Neuronal stem cell (in vitro differentiated cells): Measurements from ENCODE around the gene ZBTB24.
A peak's percentile ranks its signal among the peaks of the same experiment; 100 is the strongest.

Source experiments
- DNase-seq: peaks from one replicate; pipeline ENCODE4 v3.0.0-alpha.2; 2013; ENCODE audit warnings: low spot score
- H2AFZ ChIP-seq: one replicate; pipeline ENCODE4 v1.6.1; 2013; ENCODE audit warnings: mild to moderate bottlenecking, low read length, inconsistent platforms
- H2AK5ac ChIP-seq: 2 replicates; pipeline ENCODE4 v1.6.1; 2013; ENCODE audit warnings: low read depth, mild to moderate bottlenecking, inconsistent platforms, low read length, moderate library complexity, mixed read lengths
- H2BK120ac ChIP-seq: 2 replicates; pipeline ENCODE4 v1.6.1; 2013; ENCODE audit warnings: low read depth, mild to moderate bottlenecking, inconsistent platforms, low read length, moderate library complexity, mixed read lengths
- H2BK12ac ChIP-seq: one replicate; pipeline ENCODE4 v1.6.1; 2013; ENCODE audit warnings: low read length, inconsistent platforms
- H2BK15ac ChIP-seq: 2 replicates; pipeline ENCODE4 v1.6.1; 2013; ENCODE audit warnings: mild to moderate bottlenecking, low read length, inconsistent platforms, mixed read lengths
- H2BK5ac ChIP-seq: one replicate; pipeline ENCODE4 v1.6.1; 2013; ENCODE audit warnings: inconsistent platforms, mild to moderate bottlenecking, low read length, moderate library complexity
- H3K14ac ChIP-seq: one replicate; pipeline ENCODE4 v1.6.1; 2013; ENCODE audit warnings: low read length, inconsistent platforms
- H3K18ac ChIP-seq: 2 replicates; pipeline ENCODE4 v1.6.1; 2013; ENCODE audit warnings: low read length, inconsistent platforms
- H3K23ac ChIP-seq: 2 replicates; pipeline ENCODE4 v1.6.1; 2013; ENCODE audit warnings: low read depth, mild to moderate bottlenecking, mixed read lengths, low read length, inconsistent platforms; ENCODE audit not compliant: poor library complexity
- H3K27ac ChIP-seq: replicated peaks from 3 replicates; pipeline ENCODE4 v1.5.1; 2013; ENCODE audit warnings: low read length, inconsistent platforms
- H3K27me3 ChIP-seq, 3 experiments: 2 replicates each; pipeline ENCODE4 v1.6.1; 2013; ENCODE audit warnings: low read length in 3 of 3, mild to moderate bottlenecking in 2 of 3, inconsistent platforms in 1 of 3, low read depth in 1 of 3, mixed read lengths in 1 of 3, moderate library complexity in 1 of 3; ENCODE audit not compliant: control insufficient read depth in 3 of 3, insufficient read depth in 3 of 3
- H3K36me3 ChIP-seq, 2 donors: replicated peaks in 1 of 2; 2 replicates each; pipeline ENCODE4 v1.6.1; 2013; ENCODE audit warnings: low read length in 2 of 2; ENCODE audit not compliant: control insufficient read depth in 2 of 2, insufficient read depth in 2 of 2
- H3K4ac ChIP-seq: 2 replicates; pipeline ENCODE4 v1.6.1; 2013; ENCODE audit warnings: inconsistent platforms, mild to moderate bottlenecking, low read length, moderate library complexity
- H3K4me1 ChIP-seq, 2 donors: 1 replicate in 1 of 2; 2 replicates in 1 of 2; pipeline ENCODE4 v1.6.1; 2013; ENCODE audit warnings: low read length in 2 of 2, low read depth in 1 of 2; ENCODE audit not compliant: control insufficient read depth in 2 of 2, insufficient read depth in 1 of 2
- H3K4me2 ChIP-seq: one replicate; pipeline ENCODE4 v1.6.1; 2013; ENCODE audit warnings: mild to moderate bottlenecking, low read length, inconsistent platforms; ENCODE audit not compliant: insufficient read depth, poor library complexity, severe bottlenecking
- H3K4me3 ChIP-seq, 2 donors: 2 replicates each; pipeline ENCODE4 v1.5.1; 2013; ENCODE audit warnings: low read length in 2 of 2, mild to moderate bottlenecking in 2 of 2, inconsistent platforms in 1 of 2, moderate library complexity in 1 of 2
- H3K79me1 ChIP-seq: one replicate; pipeline ENCODE4 v1.6.1; 2013; ENCODE audit warnings: low read depth, mild to moderate bottlenecking, inconsistent platforms, low read length, moderate library complexity
- H3K9ac ChIP-seq: one replicate; pipeline ENCODE4 v1.6.1; 2013; ENCODE audit warnings: mild to moderate bottlenecking, low read depth, low read length, inconsistent platforms; ENCODE audit not compliant: poor library complexity
- H3K9me3 ChIP-seq, 2 donors: replicated peaks in 1 of 2; 2 replicates each; pipeline versions ENCODE3 to v1.6.1; 2013; ENCODE audit warnings: low read length in 2 of 2, mild to moderate bottlenecking in 2 of 2, inconsistent platforms in 1 of 2, low read depth in 1 of 2, mixed read lengths in 1 of 2, moderate library complexity in 1 of 2; ENCODE audit not compliant: control insufficient read depth in 2 of 2, insufficient read depth in 1 of 2
- H4K8ac ChIP-seq: one replicate; pipeline ENCODE4 v1.6.1; 2013; ENCODE audit warnings: low read depth, mild to moderate bottlenecking, inconsistent platforms, low read length, moderate library complexity
- H4K91ac ChIP-seq: one replicate; pipeline ENCODE4 v1.6.1; 2013; ENCODE audit warnings: low read length, low read depth, mild to moderate bottlenecking, inconsistent platforms; ENCODE audit not compliant: poor library complexity
- WGBS, 2 donors: extraction: QIAGEN DNeasy Blood & Tissue Kit; methylation state at CpG; one replicate each; pipeline ENCODE4 v1.1.7; 2013; ENCODE audit warnings: missing lambda C conversion rate in 2 of 2, mixed read lengths in 1 of 2; ENCODE audit not compliant: insufficient read length in 2 of 2, insufficient replicate concordance in 1 of 2; ENCODE audit errors: extremely low coverage in 2 of 2; 5-methylcytosine and 5-hydroxymethylcytosine counted together

The ZBTB24 gene

DNA sequence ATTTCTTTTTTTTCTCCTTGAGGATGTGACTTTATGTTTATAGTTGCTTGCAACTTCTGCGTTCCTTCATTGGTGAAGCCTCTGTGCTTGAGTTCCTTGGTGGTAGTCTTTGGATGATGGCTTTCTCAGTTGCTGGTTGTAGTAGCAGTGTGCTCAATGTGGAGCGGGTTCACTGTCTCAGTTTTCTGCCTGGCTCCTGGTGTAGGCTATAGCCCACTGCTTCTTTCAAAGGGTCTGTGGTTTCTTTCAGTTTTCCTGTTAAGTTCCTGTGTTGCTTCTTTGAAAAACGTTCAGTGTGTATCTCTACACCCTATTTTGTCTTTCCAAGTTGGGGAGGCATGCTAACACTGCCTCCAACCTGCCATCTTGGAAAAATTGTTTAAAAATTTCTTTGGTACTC lies 33.9 kb upstream of the ZBTB24 start:
- Histone ChIP-seq H3K14ac (no peak overlapping the region), H3K4me2 (no peak overlapping the region), H2BK15ac (no peak overlapping the region), H2BK12ac (no peak overlapping the region), H3K4me1 (peaks cover 1 to 3% of the 10 kb centered on the region in 2 donors), H3K18ac (no peak overlapping the region), H3K4me3 (no peak overlapping the region), H2AFZ (no peak overlapping the region), H4K8ac (no peak overlapping the region), H3K23ac (no peak overlapping the region), H3K27me3 (peaks cover 0 to 8% (median 0%) of the 10 kb centered on the region in 3 experiments), H3K79me1 (no peaks in the 10 kb centered on the region), H3K9ac (no peak overlapping the region), H3K4ac (no peak overlapping the region), H3K27ac (no peak overlapping the region), H2BK5ac (no peak overlapping the region), H2BK120ac (no peak overlapping the region), H2AK5ac (no peak overlapping the region), H3K36me3 (no peaks in the 10 kb centered on the region), H4K91ac (no peak overlapping the region), H3K9me3 (no peaks in the 10 kb centered on the region)
- no peak for DNase-seq
- WGBS, 2 donors, result no CpG with 5 or more reads among the region's 3 CpGs

DNA sequence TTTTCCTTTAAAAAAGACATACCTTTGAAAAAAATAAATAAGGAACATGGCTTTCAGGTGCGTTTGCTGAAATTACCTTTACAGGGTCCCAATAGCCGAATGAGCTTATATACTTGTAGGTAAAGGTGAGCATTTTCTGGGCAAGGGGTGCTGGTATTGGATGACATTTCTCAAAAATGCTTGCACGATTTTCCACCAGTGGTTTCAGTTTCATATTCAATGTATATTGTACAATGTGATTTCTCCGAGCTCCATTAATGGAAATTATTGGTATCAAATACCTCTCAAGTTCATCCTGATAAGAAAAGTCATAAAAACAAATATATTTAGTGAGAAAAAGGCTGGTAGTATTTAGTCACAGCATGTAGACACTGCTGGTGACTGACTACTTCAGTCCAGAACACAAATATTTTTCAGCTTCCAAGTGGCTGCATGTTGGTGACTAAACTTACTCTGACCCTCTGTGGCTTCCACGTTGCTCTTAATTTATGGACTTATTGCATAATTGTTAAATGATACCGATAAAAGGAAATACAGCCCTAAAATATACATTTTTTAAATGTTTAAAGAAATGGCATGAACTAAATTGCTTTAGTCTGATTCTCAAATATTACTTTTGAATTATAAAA lies 32.9 kb upstream of the ZBTB24 start:
- H3K18ac ChIP-seq, result no peak overlapping the region
- WGBS, 2 donors, result no CpG with 5 or more reads among the region's 6 CpGs
- no peak overlapping the region for H3K27ac ChIP-seq
- H2BK15ac ChIP-seq, result no peak overlapping the region
- H2BK5ac ChIP-seq, result no peak overlapping the region
- H3K4me3 ChIP-seq, result no peak overlapping the region
- no peaks in the 10 kb centered on the region for H3K79me1 ChIP-seq
- H3K9me3 ChIP-seq, result no peaks in the 10 kb centered on the region
- no peak overlapping the region for H2AK5ac ChIP-seq
- H3K4ac ChIP-seq, result no peak overlapping the region
- no peak overlapping the region for H3K23ac ChIP-seq
- no peaks in the 10 kb centered on the region for H3K36me3 ChIP-seq
- no peak overlapping the region for H2BK12ac ChIP-seq
- H2AFZ ChIP-seq, result no peak overlapping the region
- H3K9ac ChIP-seq, result no peak overlapping the region
- H3K14ac ChIP-seq, result no peak overlapping the region
- peaks cover 1 to 3% of the 10 kb centered on the region in 2 donors for H3K4me1 ChIP-seq
- no peak overlapping the region for H4K91ac ChIP-seq
- no peak overlapping the region for H3K4me2 ChIP-seq
- no peak for DNase-seq
- H3K27me3 ChIP-seq, result peaks cover 0 to 8% (median 0%) of the 10 kb centered on the region in 3 experiments
- no peak overlapping the region for H4K8ac ChIP-seq
- H2BK120ac ChIP-seq, result no peak overlapping the region

DNA sequence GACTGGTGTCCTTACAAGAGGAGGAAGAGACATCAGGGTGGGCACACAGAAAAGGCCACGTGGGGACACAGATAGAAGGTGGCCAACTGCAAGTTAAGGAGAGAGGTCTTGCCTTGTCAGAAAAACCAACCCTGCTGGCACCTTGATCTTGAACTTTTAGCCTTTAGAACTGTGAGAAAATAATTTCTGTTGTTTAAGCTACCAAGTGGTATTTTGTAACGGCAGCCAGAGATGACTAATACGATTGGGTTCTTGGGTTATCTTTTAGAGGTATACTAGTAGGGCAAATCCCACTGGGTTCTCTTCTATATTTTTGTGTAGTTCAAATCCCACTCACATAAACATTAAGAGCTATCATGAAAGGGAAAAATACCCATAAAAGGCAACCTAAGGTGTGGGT lies 31.9 kb upstream of the ZBTB24 start:
- Histone ChIP-seq H2AFZ (no peak overlapping the region), H2BK120ac (no peak overlapping the region), H3K9ac (no peak overlapping the region), H3K4me2 (no peak overlapping the region), H3K23ac (no peak overlapping the region), H3K18ac (no peak overlapping the region), H2BK5ac (no peak overlapping the region), H3K9me3 (peaks cover 0 to 1% of the 10 kb centered on the region in 2 donors), H4K8ac (no peak overlapping the region), H3K36me3 (no peaks in the 10 kb centered on the region), H3K4me3 (no peak overlapping the region), H3K79me1 (no peaks in the 10 kb centered on the region), H2BK12ac (no peak overlapping the region), H4K91ac (no peak overlapping the region), H3K27me3 (peaks cover 0 to 8% (median 0%) of the 10 kb centered on the region in 3 experiments), H3K4me1 (peaks cover 1 to 3% of the 10 kb centered on the region in 2 donors), H2BK15ac (no peak overlapping the region), H3K14ac (no peak overlapping the region), H3K27ac (no peak overlapping the region), H2AK5ac (no peak overlapping the region), H3K4ac (no peak overlapping the region)
- DNase-seq, result no peak
- WGBS, 2 donors, result no CpG with 5 or more reads among the region's 3 CpGs

- no peak overlapping the region for H2AFZ ChIP-seq
- H2BK5ac ChIP-seq, result no peak overlapping the region
- no peak overlapping the region for H2BK15ac ChIP-seq
- H3K14ac ChIP-seq, result no peak overlapping the region
- H2BK120ac ChIP-seq, result no peak overlapping the region
- no peaks in the 10 kb centered on the region for H3K79me1 ChIP-seq
- WGBS, 2 donors, result no CpG with 5 or more reads among the region's 2 CpGs
- no peak overlapping the region for H3K18ac ChIP-seq
- DNase-seq, result no peak
- no peak overlapping the region for H3K4me3 ChIP-seq
- H3K4me2 ChIP-seq, result no peak overlapping the region
- H3K36me3 ChIP-seq, result no peaks in the 10 kb centered on the region
- H3K9ac ChIP-seq, result no peak overlapping the region
- H3K9me3 ChIP-seq, result peaks cover 0 to 5% of the 10 kb centered on the region in 2 donors
- no peak overlapping the region for H4K91ac ChIP-seq
- H3K27me3 ChIP-seq, result peaks cover 0 to 8% (median 0%) of the 10 kb centered on the region in 3 experiments
- no peak overlapping the region for H3K4ac ChIP-seq
- no peak overlapping the region for H4K8ac ChIP-seq
- no peak overlapping the region for H2AK5ac ChIP-seq
- H3K4me1 ChIP-seq, result peaks cover 3% of the 10 kb centered on the region in 2 donors
- H3K27ac ChIP-seq, result peak overlapping the region; percentile 48
- no peak overlapping the region for H3K23ac ChIP-seq
- no peak overlapping the region for H2BK12ac ChIP-seq
Observed at GRCh38 chr6:109513571-109514071, 30.6 kb upstream of the ZBTB24 start.
